HepG2 (cell line): ENCODE results near the gene ZNF446. TPM values are rescaled to one million over a fixed set of nuclear protein-coding genes. Genes with fewer than 3 reads are reported as not detected.

Source experiments
- AFF4 ChIP-seq: sonication (generic); formaldehyde crosslinking; IDR thresholded peaks from 2 replicates; pipeline ENCODE4 v1.4.0; 2020; ENCODE audit warnings: missing genetic modification reagents
- ATF4 ChIP-seq, 2 experiments: fragments of 450-650 bp in 1 of 2; sonication (generic) in 1 of 2; formaldehyde crosslinking; IDR thresholded peaks; 2 replicates each; pipeline versions ENCODE4 v1.5.0 to v1.8.0; 2020 to 2022; ENCODE audit warnings: mild to moderate bottlenecking in 1 of 2, missing genetic modification reagents in 1 of 2
- BRD4 ChIP-seq: sonication (generic); formaldehyde crosslinking; IDR thresholded peaks from 2 replicates; pipeline ENCODE4 v1.4.0; 2020; ENCODE audit warnings: missing genetic modification reagents
- CAMTA2 ChIP-seq: sonication (generic); formaldehyde crosslinking; IDR thresholded peaks from 2 replicates; pipeline ENCODE4 v1.4.0; 2020; ENCODE audit warnings: mild to moderate bottlenecking, missing genetic modification reagents, borderline replicate concordance
- CSRNP1 ChIP-seq: sonication (generic); formaldehyde crosslinking; IDR thresholded peaks from 2 replicates; pipeline ENCODE4 v1.8.1; 2023; ENCODE audit warnings: mild to moderate bottlenecking, missing genetic modification reagents
- FOSL2 ChIP-seq: sonication (generic); formaldehyde crosslinking; IDR thresholded peaks from 2 replicates; pipeline ENCODE4 v1.4.0; 2020; ENCODE audit warnings: missing genetic modification reagents
- GABPB1 ChIP-seq: IDR thresholded peaks from 2 replicates; pipeline ENCODE4 v1.6.1; 2016; ENCODE audit warnings: mild to moderate bottlenecking, missing genetic modification reagents, moderate library complexity, missing compliant biosample characterization
- GZF1 ChIP-seq: sonication (generic); formaldehyde crosslinking; IDR thresholded peaks from 2 replicates; pipeline ENCODE4 v1.5.1; 2020; ENCODE audit warnings: mild to moderate bottlenecking, missing genetic modification reagents
- HNRNPUL1 ChIP-seq: fragments of 200-400 bp; formaldehyde crosslinking; IDR thresholded peaks from 2 replicates; pipeline ENCODE4 v1.6.1; 2017; ENCODE audit warnings: low read depth, mild to moderate bottlenecking, low read length, moderate library complexity
- MBNL3 ChIP-seq: fragments of 250-450 bp; sonication (Bioruptor Pico); conservative IDR thresholded peaks from 2 replicates; pipeline ENCODE4 v1.8.0; 2022; ENCODE audit warnings: mild to moderate bottlenecking, inconsistent platforms
- NR3C1 ChIP-seq: sonication (generic); formaldehyde crosslinking; IDR thresholded peaks from 2 replicates; pipeline ENCODE4 v1.4.0; 2020; ENCODE audit warnings: missing genetic modification reagents
- PCBP2 ChIP-seq: fragments of 200-400 bp; formaldehyde crosslinking; optimal IDR thresholded peaks from 2 replicates; pipeline ENCODE3; 2018; ENCODE audit warnings: low read length, low read depth; ENCODE audit not compliant: poor library complexity, severe bottlenecking
- RFXANK ChIP-seq: IDR thresholded peaks from 2 replicates; pipeline ENCODE4 v1.6.1; 2016
- SNAI1 ChIP-seq: sonication (generic); formaldehyde crosslinking; IDR thresholded peaks from 2 replicates; pipeline ENCODE4 v1.5.0; 2020; ENCODE audit warnings: mild to moderate bottlenecking, missing genetic modification reagents, borderline replicate concordance
- TBP ChIP-seq: sonication (generic); formaldehyde crosslinking; IDR thresholded peaks from 2 replicates; pipeline ENCODE4 v1.5.0; 2020; ENCODE audit warnings: missing genetic modification reagents
- TOE1 ChIP-seq: sonication (generic); formaldehyde crosslinking; IDR thresholded peaks from 2 replicates; pipeline ENCODE4 v1.4.0; 2020; ENCODE audit warnings: mild to moderate bottlenecking, missing genetic modification reagents
- ZBTB7A ChIP-seq: sonication (generic); formaldehyde crosslinking; IDR thresholded peaks from 2 replicates; pipeline ENCODE4 v1.8.0; 2022; ENCODE audit warnings: mild to moderate bottlenecking, missing genetic modification reagents
- ZFYVE20 ChIP-seq: sonication (generic); formaldehyde crosslinking; IDR thresholded peaks from 2 replicates; pipeline ENCODE4 v1.8.0; 2023; ENCODE audit warnings: low read depth, mild to moderate bottlenecking, moderate library complexity, missing genetic modification reagents, borderline replicate concordance
- ZNF280B ChIP-seq: sonication (generic); formaldehyde crosslinking; IDR thresholded peaks from 2 replicates; pipeline ENCODE4 v1.5.0; 2020; ENCODE audit warnings: missing genetic modification reagents, mild to moderate bottlenecking, borderline replicate concordance
- ZNF343 ChIP-seq: sonication (generic); formaldehyde crosslinking; IDR thresholded peaks from 2 replicates; pipeline ENCODE4 v1.4.0; 2020; ENCODE audit warnings: mild to moderate bottlenecking, missing genetic modification reagents
- ZNF709 ChIP-seq: sonication (generic); formaldehyde crosslinking; IDR thresholded peaks from 2 replicates; pipeline ENCODE4 v1.5.0; 2020; ENCODE audit warnings: mild to moderate bottlenecking, missing genetic modification reagents
- ZNF879 ChIP-seq: sonication (generic); formaldehyde crosslinking; IDR thresholded peaks from 2 replicates; pipeline ENCODE4 v1.8.1; 2023; ENCODE audit warnings: missing genetic modification reagents
- polyA plus RNA-seq, 8 experiments: library from polyadenylated mRNA; depleted of rRNA in 3 of 8; stranded (reverse) in 7 of 8; unstranded in 1 of 8; fragments of >200 nt; fragmentation: Illumina TruSeq in 4 of 8; extraction: Trizol in 4 of 8; gene quantifications; 2 replicates each; pipeline versions ENCODE4 v1.2.1 to v1.2.3, GENCODE V29; 2011 to 2016; ENCODE audit warnings: low read depth in 4 of 8, missing spikeins in 1 of 8, mixed read lengths in 1 of 8; ENCODE audit not compliant: insufficient read depth in 1 of 8
- total RNA-seq, 5 experiments: library from RNA; depleted of rRNA; stranded (reverse); fragments of >200 nt; fragmentation: Illumina TruSeq; extraction: Trizol; gene quantifications; 2 replicates each; pipeline ENCODE4 v1.2.3, GENCODE V29; 2016; ENCODE audit warnings: low read depth in 1 of 5

ZNF446 gene
- total and polyA plus RNA-seq, 2 of the 13 experiments (the other 11 are each of a cell fraction or from before 2014, with no cell fraction given), result 3.0 to 3.6 TPM

DNA sequence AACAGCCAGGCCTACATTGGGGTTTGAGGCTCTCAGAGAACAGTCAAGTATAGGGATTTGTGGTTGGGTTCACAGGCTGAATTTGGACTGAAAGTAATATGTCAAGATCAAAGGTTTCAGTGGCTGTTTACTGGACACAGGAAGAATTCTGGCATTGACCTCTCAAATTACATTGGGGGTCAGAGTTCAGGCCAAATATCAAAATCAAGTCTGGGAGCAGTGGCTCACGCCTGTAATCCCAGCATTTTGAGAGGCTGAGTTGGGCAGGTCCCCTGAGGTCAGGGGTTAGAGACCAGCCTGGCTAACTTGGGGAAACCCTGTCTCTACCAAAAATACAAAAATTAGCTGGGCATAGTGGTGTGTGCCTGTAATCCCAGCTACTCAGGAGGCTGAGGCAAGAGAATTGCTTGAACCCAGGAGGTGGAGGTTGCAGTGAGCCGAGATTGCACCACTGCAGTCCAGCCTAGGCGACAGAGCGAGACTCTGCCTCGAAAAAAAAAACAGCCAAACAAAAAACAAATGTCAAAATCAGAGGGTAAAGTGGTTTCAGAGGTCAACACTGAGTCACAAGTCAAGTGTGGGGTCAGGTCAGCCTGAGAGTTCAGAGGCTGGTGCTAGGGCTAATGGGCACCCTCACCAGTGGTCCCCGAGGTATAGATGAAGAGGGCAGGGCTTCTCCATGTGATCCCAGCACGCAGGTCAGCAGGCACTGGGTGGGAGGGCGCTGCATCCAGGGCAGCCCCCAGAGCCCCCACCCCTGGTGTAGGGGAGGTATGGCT, 34.1 kb downstream of the ZNF446 start (continued):
- TF ChIP-seq ATF4 (CRISPR knock-in tag; IDR thresholded peaks at IDR 0.05), result peak in 1 of 2 experiments; percentile 43; a peak in 1 of 4 replicates
- no peak for TF ChIP-seq AFF4 (CRISPR knock-in tag)
- no peak for TF ChIP-seq GZF1 (CRISPR knock-in tag)
- TF ChIP-seq GABPB1 (CRISPR knock-in tag), result no peak
- no peak for TF ChIP-seq BRD4 (CRISPR knock-in tag)
- TF ChIP-seq ZFYVE20, result no peak
- no peak for TF ChIP-seq SNAI1
- TF ChIP-seq ZNF709 (CRISPR knock-in tag), result no peak
- no peak for TF ChIP-seq TBP (CRISPR knock-in tag)
- TF ChIP-seq NR3C1, result no peak
- no peak for TF ChIP-seq CSRNP1
- TF ChIP-seq TOE1, result no peak
- no peak for TF ChIP-seq ZNF343
- TF ChIP-seq ZNF879 (CRISPR knock-in tag), result no peak
- no peak for TF ChIP-seq ZNF280B (CRISPR knock-in tag)
- no peak for TF ChIP-seq PCBP2
- peak; percentile 89 for TF ChIP-seq FOSL2 (CRISPR knock-in tag)
- no peak for TF ChIP-seq HNRNPUL1
- no peak for TF ChIP-seq CAMTA2 (CRISPR knock-in tag)
- TF ChIP-seq RFXANK (CRISPR knock-in tag), result no peak
- TF ChIP-seq ZBTB7A (CRISPR knock-in tag), result no peak
- TF ChIP-seq MBNL3, result no peak
